H1 (cell line): ENCODE data around the gene ANKRD24. TPM values are rescaled to one million over a fixed set of nuclear protein-coding genes. Genes with fewer than 3 reads are reported as not detected.

Experiments
- CTCF ChIA-PET: fragments of 300-600 bp; sonication (Branson Sonifier 250); formaldehyde crosslinking; loops from one replicate; lab custom pipeline; 2021; ENCODE audit not compliant: partially characterized antibody; lab: Charles Lee
- POLR2A ChIA-PET: fragments of 300-600 bp; sonication (Branson Sonifier 250); formaldehyde crosslinking; loops from one replicate; lab custom pipeline; 2021; ENCODE audit warnings: inconsistent platforms; ENCODE audit not compliant: partially characterized antibody; lab: Charles Lee
- DNase-seq, 2 experiments: peaks; one replicate each; pipeline versions ENCODE4 v3.0.0 to v3.0.0-alpha.2; 2010 to 2022; ENCODE audit warnings: low spot score in 2 of 2, low read depth in 1 of 2, mixed read lengths in 1 of 2
- FAIRE-seq: peaks from 2 replicates; lab custom pipeline; 2011; peaks lifted over from hg19 to GRCh38; lab: Jason Lieb, UNC
- H2AFZ ChIP-seq: 2 replicates; pipeline ENCODE4 v1.8.1; 2012; ENCODE audit warnings: low read length, inconsistent platforms
- H2AK5ac ChIP-seq: 2 replicates; pipeline ENCODE4 v1.6.1; 2013; ENCODE audit warnings: low read depth, low read length
- H2BK120ac ChIP-seq: replicated peaks from 2 replicates; pipeline ENCODE3; 2013; ENCODE audit warnings: low read depth, low read length, inconsistent platforms
- H2BK12ac ChIP-seq: 2 replicates; pipeline ENCODE4 v1.6.1; 2013; ENCODE audit warnings: low read depth, low read length
- H2BK15ac ChIP-seq: 2 replicates; pipeline ENCODE4 v1.6.1; 2013; ENCODE audit warnings: low read length
- H2BK20ac ChIP-seq: 2 replicates; pipeline ENCODE4 v1.6.1; 2013; ENCODE audit warnings: low read length
- H2BK5ac ChIP-seq: 2 replicates; pipeline ENCODE4 v1.6.1; 2013; ENCODE audit warnings: low read depth, low read length
- H3K14ac ChIP-seq: 2 replicates; pipeline ENCODE4 v1.6.1; 2013; ENCODE audit warnings: inconsistent platforms; ENCODE audit not compliant: insufficient read length
- H3K18ac ChIP-seq: 2 replicates; pipeline ENCODE4 v1.6.1; 2013; ENCODE audit warnings: low read length; ENCODE audit errors: extremely low read depth
- H3K23ac ChIP-seq: 2 replicates; pipeline ENCODE4 v1.6.1; 2013; ENCODE audit warnings: inconsistent platforms; ENCODE audit not compliant: insufficient read length
- H3K23me2 ChIP-seq: 2 replicates; pipeline ENCODE4 v1.6.1; 2013; ENCODE audit warnings: low read depth, low read length
- H3K27ac ChIP-seq: 2 replicates; pipeline ENCODE4 v1.6.1; 2011; ENCODE audit warnings: low read depth, low read length, inconsistent platforms
- H3K27me3 ChIP-seq, 4 experiments: replicated peaks in 1 of 4; 1 replicate in 1 of 4; 2 replicates in 3 of 4; pipeline versions ENCODE4 v1.6.1 to v1.8.1; 2011 to 2013; ENCODE audit warnings: low read length in 3 of 4, mild to moderate bottlenecking in 3 of 4, inconsistent platforms in 2 of 4, mixed read lengths in 2 of 4, moderate library complexity in 1 of 4; ENCODE audit not compliant: control insufficient read depth in 3 of 4, insufficient read depth in 3 of 4; ENCODE audit errors: extremely low read depth in 1 of 4
- H3K36me3 ChIP-seq, 4 experiments: 2 replicates each; pipeline versions ENCODE4 v1.6.1 to v1.8.1; 2011 to 2013; ENCODE audit warnings: mild to moderate bottlenecking in 4 of 4, low read length in 3 of 4, moderate library complexity in 2 of 4, control low read depth in 1 of 4, inconsistent platforms in 1 of 4; ENCODE audit not compliant: insufficient read depth in 4 of 4, control insufficient read depth in 2 of 4
- H3K4ac ChIP-seq: replicated peaks from 2 replicates; pipeline ENCODE3; 2013; ENCODE audit warnings: low read length, low read depth, mixed read lengths, inconsistent platforms; ENCODE audit not compliant: insufficient read length
- H3K4me1 ChIP-seq, 4 experiments: replicated peaks in 1 of 4; 1 replicate in 1 of 4; 2 replicates in 3 of 4; pipeline versions ENCODE4 v1.6.1 to v1.8.1; 2011 to 2013; ENCODE audit warnings: low read length in 3 of 4, inconsistent platforms in 2 of 4, mixed read lengths in 1 of 4; ENCODE audit not compliant: insufficient read depth in 4 of 4, control insufficient read depth in 3 of 4
- H3K4me2 ChIP-seq, 2 experiments: 2 replicates each; pipeline versions ENCODE4 v1.6.1 to v1.8.1; 2011 to 2013; ENCODE audit warnings: low read depth in 2 of 2, low read length in 2 of 2, control low read depth in 1 of 2, inconsistent platforms in 1 of 2, mild to moderate bottlenecking in 1 of 2; ENCODE audit not compliant: insufficient read depth in 1 of 2
- H3K4me3 ChIP-seq, 4 experiments: fragments of 200-600, 300-600 bp in 1 of 4; sonication (generic), shearing (Covaris generic), sonication (Bioruptor Twin) in 1 of 4; 2 replicates each; pipeline versions ENCODE4 v1.5.1 to v1.8.1; 2011 to 2016; ENCODE audit warnings: low read length in 4 of 4, low read depth in 3 of 4, control low read depth in 2 of 4, inconsistent platforms in 2 of 4, mild to moderate bottlenecking in 2 of 4, mixed read lengths in 1 of 4, moderate library complexity in 1 of 4; ENCODE audit not compliant: insufficient read depth in 2 of 4; ENCODE audit errors: extremely low read depth in 1 of 4
- H3K56ac ChIP-seq: replicated peaks from 2 replicates; pipeline ENCODE3; 2013; ENCODE audit warnings: low read depth, mild to moderate bottlenecking, mixed read lengths, low read length, inconsistent platforms; ENCODE audit not compliant: insufficient read length
- H3K79me1 ChIP-seq: 2 replicates; pipeline ENCODE4 v1.6.1; 2013; ENCODE audit warnings: low read depth, low read length, control low read depth
- H3K79me2 ChIP-seq, 2 experiments: 2 replicates each; pipeline versions ENCODE4 v1.6.1 to v1.8.1; 2012 to 2013; ENCODE audit warnings: low read length in 2 of 2, mild to moderate bottlenecking in 2 of 2, inconsistent platforms in 1 of 2; ENCODE audit not compliant: insufficient read depth in 2 of 2, control insufficient read depth in 1 of 2
- H3K9ac ChIP-seq, 4 experiments: replicated peaks in 1 of 4; 1 replicate in 1 of 4; 2 replicates in 3 of 4; pipeline versions ENCODE4 v1.6.1 to v1.8.1; 2011 to 2013; ENCODE audit warnings: low read depth in 3 of 4, low read length in 3 of 4, control low read depth in 2 of 4, mild to moderate bottlenecking in 2 of 4, moderate library complexity in 2 of 4, inconsistent platforms in 1 of 4; ENCODE audit errors: extremely low read depth in 1 of 4
- H3K9me3 ChIP-seq, 2 experiments: 2 replicates each; pipeline versions ENCODE4 v1.6.1 to v1.8.1; 2012 to 2013; ENCODE audit warnings: mild to moderate bottlenecking in 2 of 2, moderate library complexity in 2 of 2, control low read depth in 1 of 2, inconsistent platforms in 1 of 2, low read depth in 1 of 2, low read length in 1 of 2, mixed read lengths in 1 of 2; ENCODE audit not compliant: insufficient read depth in 2 of 2
- H4K20me1 ChIP-seq, 2 experiments: replicated peaks in 1 of 2; 2 replicates each; pipeline versions ENCODE3 to v1.8.1; 2011 to 2013; ENCODE audit warnings: inconsistent platforms in 2 of 2, low read length in 2 of 2, mild to moderate bottlenecking in 1 of 2; ENCODE audit not compliant: insufficient read depth in 2 of 2, control insufficient read depth in 1 of 2
- H4K5ac ChIP-seq: 2 replicates; pipeline ENCODE4 v1.6.1; 2013; ENCODE audit warnings: low read length, low read depth, mixed read lengths, inconsistent platforms; ENCODE audit not compliant: insufficient read length
- H4K8ac ChIP-seq: 2 replicates; pipeline ENCODE4 v1.8.0; 2013; ENCODE audit warnings: mild to moderate bottlenecking, moderate library complexity, low read length, inconsistent platforms; ENCODE audit not compliant: insufficient read depth; ENCODE audit errors: extremely low read depth
- H4K91ac ChIP-seq: replicated peaks from 2 replicates; pipeline ENCODE3; 2013; ENCODE audit warnings: low read length, mixed read lengths, inconsistent platforms; ENCODE audit not compliant: insufficient read length
- WGBS, 2 experiments: shearing (Covaris generic) in 1 of 2; methylation state at CpG; one replicate each; pipeline versions ENCODE4 v1.1.6 to v1.1.7; 2013 to 2015; ENCODE audit warnings: low lambda C conversion rate in 2 of 2, mixed read lengths in 2 of 2, inconsistent platforms in 1 of 2, low coverage in 1 of 2, missing lambda C conversion rate in 1 of 2; ENCODE audit not compliant: insufficient replicate concordance in 2 of 2, insufficient coverage in 1 of 2, insufficient read length in 1 of 2; ENCODE audit errors: extremely low coverage in 1 of 2, missing lambda C conversion rate in 1 of 2; 5-methylcytosine and 5-hydroxymethylcytosine counted together
- polyA plus RNA-seq, 7 experiments: library from polyadenylated mRNA; depleted of rRNA in 3 of 7; stranded (reverse) in 5 of 7; unstranded in 2 of 7; fragments of >200 nt in 5 of 7; fragments of 200-250 nt in 2 of 7; gene quantifications; 1 replicate in 5 of 7; 2 replicates in 1 of 7; 4 replicates in 1 of 7; pipeline versions ENCODE4 v1.2.1 to v1.2.3, GENCODE V29; 2011 to 2013; ENCODE audit warnings: missing spikeins in 2 of 7, mixed read lengths in 2 of 7
- total RNA-seq: library from RNA; stranded (reverse); fragmentation: NEBNext Ultra II Directional; extraction: Animal tissue kit (Norgen Biotek cat#: 25700); gene quantifications from 2 replicates; pipeline ENCODE4 v1.2.1, GENCODE V29; 2021
- TF ChIP-seq, protein P1 (sequence below): IDR thresholded peaks from 2 replicates; pipeline ENCODE4 v1.6.1; 2012; ENCODE audit warnings: inconsistent platforms

The ANKRD24 gene
- total and polyA plus RNA-seq, 2 of the 8 experiments (the other 6 are each of a cell fraction or from before 2014, with no cell fraction given), result 7.6 to 14.1 TPM

DNA sequence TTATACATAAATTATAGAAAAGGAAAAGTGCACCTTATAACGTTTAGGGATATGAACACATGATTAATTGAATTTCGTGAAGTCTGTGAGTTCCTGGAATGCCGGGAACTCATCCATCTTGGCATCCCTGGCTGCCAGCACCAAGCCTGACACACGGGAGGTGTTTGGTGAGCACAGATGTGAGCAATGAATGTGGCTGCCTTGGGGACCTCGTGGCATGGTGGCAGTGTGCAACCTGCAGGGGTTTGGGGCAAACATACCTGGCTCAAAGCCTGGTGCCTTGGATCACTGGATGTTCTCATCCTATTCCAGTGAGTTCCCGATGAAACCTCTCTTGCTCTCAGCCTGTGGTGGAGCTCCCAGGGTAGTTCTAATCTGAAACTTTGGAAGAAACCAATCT, 48.1 kb upstream of the ANKRD24 start:
- no peaks in the 10 kb centered on the region for H3K23me2 ChIP-seq
- H2BK15ac ChIP-seq, result 0 out of 2 replicates have a peak overlapping the region, but pooled peaks have one; percentile 81
- no peak overlapping the region for H3K23ac ChIP-seq
- no peak overlapping the region for H4K91ac ChIP-seq
- no peaks in the 10 kb centered on the region for H3K27me3 ChIP-seq
- no peak overlapping the region for H3K4me2 ChIP-seq
- no peak overlapping the region for H2AFZ ChIP-seq
- H3K9ac ChIP-seq, result no peak overlapping the region
- H3K4ac ChIP-seq, result no peak overlapping the region
- no peak overlapping the region for H2BK120ac ChIP-seq
- POLR2A ChIA-PET, result no interaction called here
- CTCF ChIA-PET, result interaction anchor here (0.9 to 1.5 kb wide), 5 partner anchors 9 to 66 kb away, joined by 3 to 4 read pairs (median 4); no protein-coding TSS in a partner anchor
- no peak overlapping the region for H2BK5ac ChIP-seq
- H4K20me1 ChIP-seq, result no peaks in the 10 kb centered on the region
- H4K8ac ChIP-seq, result no peak overlapping the region
- no peaks in the 10 kb centered on the region for H3K4me1 ChIP-seq
- 76% methylated on average over 6 of the region's 6 CpGs; no CpG with 5 or more reads in 1 of the 2 experiments for WGBS, 2 experiments
- no peak overlapping the region for H2BK20ac ChIP-seq
- no peak overlapping the region for H3K27ac ChIP-seq
- no peak overlapping the region for H4K5ac ChIP-seq
- H3K36me3 ChIP-seq, result no peaks in the 10 kb centered on the region
- TF ChIP-seq, protein P1, sequence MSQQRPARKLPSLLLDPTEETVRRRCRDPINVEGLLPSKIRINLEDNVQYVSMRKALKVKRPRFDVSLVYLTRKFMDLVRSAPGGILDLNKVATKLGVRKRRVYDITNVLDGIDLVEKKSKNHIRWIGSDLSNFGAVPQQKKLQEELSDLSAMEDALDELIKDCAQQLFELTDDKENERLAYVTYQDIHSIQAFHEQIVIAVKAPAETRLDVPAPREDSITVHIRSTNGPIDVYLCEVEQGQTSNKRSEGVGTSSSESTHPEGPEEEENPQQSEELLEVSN, result no peak
- H3K79me1 ChIP-seq, result no peaks in the 10 kb centered on the region
- DNase-seq (no peak), FAIRE-seq (no peak)
- no peak overlapping the region for H2BK12ac ChIP-seq
- H3K9me3 ChIP-seq, result no peaks in the 10 kb centered on the region
- no peak overlapping the region for H2AK5ac ChIP-seq
- no peak overlapping the region for H3K4me3 ChIP-seq
- H3K79me2 ChIP-seq, result no peaks in the 10 kb centered on the region
- no peak overlapping the region for H3K18ac ChIP-seq
- no peak overlapping the region for H3K14ac ChIP-seq
- H3K56ac ChIP-seq, result no peak overlapping the region
